HG03354 (cell line): ENCODE results near the gene SLC16A3.
"Not testable (repeated sequence)": the region's sequence is repeated elsewhere in the genome, so short reads cannot be mapped to it uniquely, and the experiment has no call there.

Experiments
- ATAC-seq: cut with Tn5 transposase; IDR thresholded peaks from one replicate; pipeline ENCODE4 v1.9.1; 2021; ENCODE audit warnings: mild to moderate bottlenecking; ENCODE audit not compliant: unreplicated experiment, poor library complexity, severe bottlenecking

The SLC16A3 gene

DNA sequence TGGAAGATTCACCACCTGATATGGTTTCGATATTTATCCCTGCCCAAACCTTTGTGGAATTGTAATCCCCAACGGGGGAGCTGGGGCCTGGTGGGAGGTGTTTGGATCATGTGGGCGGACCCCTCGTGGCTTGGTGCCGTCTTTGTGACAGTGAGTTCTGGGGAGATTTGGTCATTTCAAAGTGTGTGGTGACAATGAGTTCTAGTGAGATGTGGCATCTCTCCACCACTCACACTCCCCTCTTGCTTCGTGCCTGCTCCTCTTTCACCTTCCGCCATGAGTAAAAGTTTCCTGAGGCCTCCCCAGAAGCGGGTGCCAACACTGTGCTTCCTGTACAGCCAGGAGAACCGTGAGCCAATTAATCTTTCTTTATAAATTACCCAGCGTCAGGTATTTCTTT lies 25.9 kb upstream of the SLC16A3 start:
- no peak for ATAC-seq

GRCh38 chr17:82203920-82204319 lies 24.9 kb upstream of the SLC16A3 start:
- no peak for ATAC-seq

- no peak for ATAC-seq
Measured at GRCh38 chr17:82204831-82205719, 23.8 kb upstream of the SLC16A3 start.

GRCh38 chr17:82205720-82206508 lies 22.9 kb upstream of the SLC16A3 start:
- ATAC-seq, result peak; percentile 59

GRCh38 chr17:82210655-82211054 lies 18.2 kb upstream of the SLC16A3 start:
- not testable (repeated sequence) for ATAC-seq

DNA sequence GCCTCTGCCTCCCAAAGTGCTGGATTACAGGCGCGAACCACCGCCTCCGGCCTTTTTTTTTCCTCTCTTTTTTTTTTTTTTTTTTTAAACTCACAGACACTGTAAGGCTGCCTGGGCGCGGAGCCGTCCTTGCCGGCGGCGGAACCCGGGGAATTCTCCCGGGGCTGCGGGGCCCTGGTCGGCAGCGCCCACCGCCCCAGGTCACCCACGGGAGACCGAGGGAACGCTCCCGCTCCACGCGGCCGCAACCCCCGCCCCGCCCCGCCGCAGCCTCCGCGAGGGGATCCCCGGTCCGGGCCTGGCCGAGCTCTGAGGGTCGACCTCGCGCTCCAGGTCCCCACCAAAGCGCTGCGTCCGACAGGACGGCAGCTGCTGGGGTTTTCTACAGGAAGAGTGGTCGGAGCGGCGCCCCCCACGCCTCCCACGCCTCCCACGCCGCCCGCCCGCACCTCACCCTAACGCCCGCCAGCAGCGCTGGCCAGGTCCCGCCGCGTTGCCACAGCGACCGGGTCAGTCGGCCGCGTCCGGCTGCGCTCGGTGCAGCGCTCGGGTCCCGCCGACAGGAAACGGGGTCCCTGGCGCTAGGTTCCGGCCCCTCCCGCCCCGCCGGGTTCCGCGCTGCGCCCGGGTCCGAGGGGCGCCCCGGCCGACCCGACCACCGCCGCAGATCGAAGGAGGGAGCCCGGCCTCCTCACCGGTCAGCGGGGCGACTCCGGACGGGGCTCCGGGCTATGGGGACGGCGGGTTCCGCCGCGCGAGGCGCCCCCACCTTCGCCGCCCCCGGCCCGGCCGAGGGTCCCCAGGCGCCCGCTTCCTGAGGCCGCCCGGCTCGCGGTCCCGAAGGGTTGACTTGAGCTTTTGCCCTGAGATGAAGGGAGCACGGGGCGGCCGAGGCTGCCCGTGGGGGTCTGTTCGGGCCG lies 16.3 kb upstream of the SLC16A3 start, which contains the start of gene CCDC57:
CCDC57 (minus strand) TSS at position 512 of the 920 bp plus-strand sequence. CDS start 10,898 bp downstream, outside the sequence.
- peak; percentile 71 for ATAC-seq

DNA sequence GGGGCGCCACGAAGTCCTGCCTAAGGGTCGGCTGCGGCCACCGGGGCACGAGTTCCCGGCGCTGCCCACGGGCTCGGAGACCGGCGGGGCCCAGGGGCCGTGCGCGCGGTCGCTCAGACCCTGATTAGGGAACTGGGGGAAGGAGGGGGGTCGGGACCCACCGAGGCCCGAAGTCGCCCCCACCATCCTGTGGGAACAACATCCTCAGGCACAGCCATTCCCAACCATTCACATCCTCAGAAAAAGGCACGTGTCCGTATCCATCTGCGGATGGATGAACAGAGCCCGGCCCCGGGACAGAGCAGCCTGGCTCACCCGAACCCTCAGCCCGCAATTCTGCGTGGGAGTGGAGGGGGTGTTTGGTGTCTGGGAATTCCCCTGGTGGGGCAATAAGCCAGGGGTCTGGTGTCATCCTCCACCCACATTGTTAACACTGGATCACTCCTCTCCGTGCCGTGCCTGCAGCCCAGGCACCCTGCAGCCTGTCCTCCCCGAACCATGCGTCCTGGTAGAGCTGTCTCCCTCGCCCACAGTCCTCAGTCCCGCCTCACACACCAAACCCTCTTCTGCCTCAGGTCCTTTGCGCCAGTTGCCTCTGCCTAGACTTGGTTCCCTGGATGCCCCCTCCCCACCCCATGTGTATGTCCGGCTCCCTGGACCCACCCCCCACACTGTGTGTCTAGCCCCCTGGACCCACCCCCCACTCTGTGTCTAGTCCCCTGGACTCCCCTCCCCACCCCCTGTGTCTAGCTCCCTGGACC lies 15.4 kb upstream of the SLC16A3 start:
- peak; percentile 11 for ATAC-seq

GRCh38 chr17:82214012-82214628 lies 14.7 kb upstream of the SLC16A3 start:
- ATAC-seq, result no peak

- ATAC-seq, result no peak
Measured at GRCh38 chr17:82215095-82215971, 13.5 kb upstream of the SLC16A3 start.

- ATAC-seq, result no peak
Measured at GRCh38 chr17:82215972-82216300, 12.9 kb upstream of the SLC16A3 start.

DNA sequence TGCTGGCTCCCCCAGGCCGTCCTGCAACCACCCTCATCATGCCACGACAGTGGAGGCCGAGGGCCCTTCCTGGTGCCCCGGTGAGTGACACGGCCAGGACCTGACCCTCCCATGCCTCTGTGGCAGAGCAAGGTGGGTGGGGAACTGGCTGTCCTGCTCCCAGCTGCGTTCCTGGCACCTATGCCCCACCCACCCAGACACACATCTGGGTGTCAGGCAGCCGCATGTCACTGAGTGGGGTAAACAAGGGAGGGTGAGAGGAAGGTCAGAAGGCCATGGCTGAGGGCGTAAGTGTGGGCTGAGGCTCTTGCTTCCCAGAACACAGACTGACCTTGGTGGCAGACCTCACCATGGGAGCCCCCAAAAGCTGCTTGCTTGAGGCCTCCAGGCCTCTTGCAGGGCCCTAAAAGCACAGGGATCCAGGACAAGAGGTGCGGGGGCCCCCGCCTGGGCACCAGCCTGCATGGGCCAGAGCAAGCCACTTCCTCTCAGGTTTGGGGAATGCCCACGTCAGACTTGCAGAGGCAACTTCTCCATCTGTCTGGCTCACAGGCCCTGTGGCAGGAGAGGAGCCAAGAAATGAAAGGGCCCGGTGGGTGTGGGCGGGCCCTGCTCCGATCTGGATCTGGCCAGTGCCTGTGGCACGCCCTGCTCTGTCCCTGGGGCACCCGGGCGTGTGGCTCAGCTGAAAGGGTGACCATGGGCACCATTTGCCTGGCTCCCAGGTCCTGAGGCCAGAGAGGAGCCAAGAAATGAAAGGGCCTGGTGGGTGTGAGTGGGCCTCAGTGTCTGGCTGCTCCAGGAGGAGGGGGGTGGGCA lies 12.3 kb upstream of the SLC16A3 start:
- ATAC-seq, result no peak

DNA sequence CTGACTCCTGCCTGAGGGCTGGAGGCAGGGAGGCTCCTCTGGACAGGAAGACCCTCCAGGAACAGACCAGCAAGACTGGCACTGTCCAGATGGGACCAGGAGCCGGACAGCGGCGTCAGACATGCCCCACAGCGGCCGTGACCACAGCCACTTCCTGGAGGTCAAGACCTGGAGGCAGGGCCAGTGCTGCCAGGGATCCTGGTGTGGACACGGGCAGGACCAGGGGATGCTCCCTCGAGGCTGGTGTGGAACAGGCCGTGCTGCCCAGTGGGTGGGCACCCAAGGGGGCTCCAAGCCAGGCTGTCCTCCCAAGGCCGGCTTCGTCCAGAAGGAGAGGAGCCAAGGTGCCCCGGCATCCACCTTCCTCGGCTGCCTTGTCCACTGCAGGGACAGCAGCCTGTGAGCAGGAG lies 11.7 kb upstream of the SLC16A3 start:
- no peak for ATAC-seq

- no peak for ATAC-seq
Measured at GRCh38 chr17:82217530-82218204, 11.2 kb upstream of the SLC16A3 start.

DNA sequence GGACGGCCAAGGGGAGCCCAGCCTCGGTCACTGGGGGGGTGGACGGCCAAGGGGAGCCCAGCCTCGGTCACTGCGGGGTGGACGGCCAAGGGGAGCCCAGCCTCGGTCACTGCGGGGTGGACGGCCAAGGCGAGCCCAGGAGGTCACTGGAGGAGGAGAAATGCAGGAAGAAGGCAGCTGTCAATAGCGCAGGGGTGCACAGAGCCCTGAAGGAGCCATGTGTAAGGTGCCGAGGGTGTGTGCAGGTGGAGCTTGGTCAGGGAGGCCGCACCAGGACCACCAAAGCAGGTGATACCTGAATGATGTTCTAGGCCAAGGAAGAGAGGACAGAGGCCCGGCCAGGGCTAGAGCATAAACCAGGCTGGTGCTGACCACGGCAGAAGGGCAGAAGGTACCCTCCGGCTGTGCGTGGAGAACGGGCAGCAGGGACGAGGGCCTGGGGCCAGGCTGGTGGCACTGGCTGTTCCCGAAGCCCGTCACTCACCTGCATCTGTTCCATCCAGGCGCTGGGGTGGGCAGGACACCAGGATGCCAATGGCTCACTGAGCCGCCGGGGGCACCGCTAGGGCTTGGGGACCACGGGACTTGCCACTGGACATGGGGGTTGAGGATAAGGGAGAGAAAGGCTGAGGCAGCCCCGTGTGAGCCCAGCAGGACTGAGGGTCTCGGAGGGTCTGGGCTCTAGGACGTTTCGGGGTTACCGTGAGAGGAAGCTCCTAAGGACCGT lies 10.3 kb upstream of the SLC16A3 start:
- no peak for ATAC-seq

DNA sequence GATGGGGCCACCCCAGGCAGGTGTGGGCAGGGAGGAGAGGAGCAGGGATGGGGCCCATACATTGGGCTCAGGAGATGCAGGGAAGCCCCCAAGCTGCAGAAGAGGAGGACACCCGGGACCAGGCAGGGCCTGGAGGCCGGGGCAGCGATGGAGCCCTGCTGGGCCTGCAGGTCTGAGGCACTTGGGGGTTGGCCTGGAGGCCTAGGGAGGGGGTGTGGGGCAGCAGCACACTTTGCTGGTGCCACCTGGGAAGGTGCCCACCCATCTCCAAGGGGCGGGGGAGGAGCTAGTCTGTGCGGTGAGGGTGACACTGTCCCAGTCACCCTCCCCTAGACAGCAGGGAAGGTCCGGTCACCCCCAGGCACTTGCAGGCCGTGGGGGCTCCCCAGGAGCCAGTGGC lies 9.8 kb upstream of the SLC16A3 start:
- ATAC-seq, result no peak
